GM23248 (cell line): Measurements from ENCODE around the gene SAMMSON.

Experiments used
- EZH2 ChIP-seq: fragments of 200-600 bp; sonication (generic); IDR thresholded peaks from 2 replicates; pipeline ENCODE4 v1.6.1; 2018; ENCODE audit warnings: antibody characterized with exemption, mild to moderate bottlenecking; ENCODE audit not compliant: insufficient read depth, poor library complexity, severe bottlenecking
- EZH2phosphoT487 ChIP-seq: fragments of 200-600 bp; sonication (generic); IDR thresholded peaks from 2 replicates; pipeline ENCODE4 v1.6.1; 2018; ENCODE audit warnings: antibody characterized with exemption, moderate library complexity, mild to moderate bottlenecking, low read depth; ENCODE audit not compliant: insufficient read depth

GRCh38 chr3:70085613-70086012 is 86.1 kb downstream of the SAMMSON start:
- no peak for TF ChIP-seq EZH2phosphoT487
- TF ChIP-seq EZH2 = no peak
